Adrenal gland (tissue), 12 donors: ENCODE measurements around the gene DMD. TPM values are rescaled to one million over a fixed set of nuclear protein-coding genes. Genes with fewer than 3 reads are reported as not detected.
A peak's percentile ranks its signal among the peaks of the same experiment; 100 is the strongest.

Experiments
- DNase-seq, 7 donors: peaks; one replicate each; pipeline ENCODE4 v3.0.0-alpha.2; 2019 to 2020
- H3K27ac ChIP-seq, 5 donors: fragments of 200-600 bp; sonication (generic) in 4 of 5; 1 replicate in 3 of 5; 2 replicates in 2 of 5; pipeline versions ENCODE4 v1.5.1 to v1.8.0; 2016 to 2020; ENCODE audit warnings: mild to moderate bottlenecking in 1 of 5
- H3K27me3 ChIP-seq: fragments of 200-600 bp; 2 replicates; pipeline ENCODE4 v1.8.0; 2021
- H3K36me3 ChIP-seq, 2 donors: fragments of 200-600 bp; replicated peaks in 1 of 2; 1 replicate in 1 of 2; 2 replicates in 1 of 2; pipeline versions ENCODE4 v1.5.1 to v1.8.0; 2018 to 2022
- H3K4me1 ChIP-seq, 2 donors: fragments of 200-600 bp; replicated peaks in 1 of 2; 1 replicate in 1 of 2; 2 replicates in 1 of 2; pipeline versions ENCODE4 v1.5.1 to v1.8.0; 2018 to 2021
- H3K4me3 ChIP-seq, 4 donors: fragments of 200-600 bp; sonication (generic) in 3 of 4; one replicate each; pipeline ENCODE4 v1.5.1; 2016 to 2018
- H3K9me3 ChIP-seq, 3 donors: fragments of 200-600 bp; sonication (generic) in 1 of 3; replicated peaks in 1 of 3; 1 replicate in 2 of 3; 2 replicates in 1 of 3; pipeline versions ENCODE4 v1.5.1 to v1.8.0; 2016 to 2021
- POLR2A ChIP-seq, 2 donors: fragments of 450-650 bp; IDR thresholded peaks; one replicate each; pipeline ENCODE4 v1.6.1; 2017; ENCODE audit warnings: antibody characterized with exemption in 2 of 2, mild to moderate bottlenecking in 2 of 2, moderate library complexity in 1 of 2
- WGBS, 4 donors: extraction: QIAGEN DNeasy Blood & Tissue Kit in 2 of 4; methylation state at CpG; one replicate each; pipeline versions ENCODE4 v1.1.5 to v1.1.7; 2013 to 2017; 5-methylcytosine and 5-hydroxymethylcytosine counted together
- intact Hi-C, 2 donors: fragments of 100-400 bp; cut with DNase I; formaldehyde crosslinking; loops; one replicate each; pipeline versions ENCODE4 v1.14.1 to v1.15.0; 2022 to 2023
- polyA plus RNA-seq, 3 donors: library from polyadenylated mRNA; stranded (reverse); fragments of 200-250 nt in 2 of 3; fragments of 350-450 nt in 1 of 3; fragmentation: Illumina TruSeq in 1 of 3; extraction: RNeasy Lipid Tissue Mini Kit (QIAGEN cat#74804) in 1 of 3; gene quantifications; one replicate each; pipeline ENCODE4 v1.2.3, GENCODE V29; 2013 to 2014
- total RNA-seq, 9 donors: library from RNA; depleted of rRNA in 4 of 9; stranded (reverse); fragments of >200 nt in 4 of 9; fragments of 120-200 nt in 1 of 9; fragmentation: NEBNext Ultra II Directional in 1 of 9; extraction: Animal tissue kit (Norgen Biotek cat#: 25700) in 1 of 9; gene quantifications; one replicate each; pipeline versions ENCODE4 v1.1.0 to v1.2.4, GENCODE V29; 2013 to 2023
- TF ChIP-seq, protein P1 (sequence below), 6 experiments: fragments of 450-650 bp in 4 of 6; fragments of 200-600 bp in 2 of 6; sonication (generic) in 1 of 6; IDR thresholded peaks; 1 replicate in 5 of 6; 2 replicates in 1 of 6; pipeline versions ENCODE4 v1.5.1 to v1.8.0; 2016 to 2021; ENCODE audit warnings: antibody characterized with exemption in 6 of 6, mild to moderate bottlenecking in 2 of 6, moderate library complexity in 1 of 6
- donor health status: healthy with polysubstance abuse.
- donor health status: Bipolar disorder and iron deficiency.
- donor health status: DM: yes; HTN: yes; CAD: no.
- donor health status: DM: no; HTN: no; CAD: no.
- donor health status: DM: no; HTN: no; CAD: no.
- donor health status: DM: yes; HTN: yes; CAD: no.

The DMD gene
- total and polyA plus RNA-seq, 12 donors: 14.6 to 89.7 (median 36.2) TPM

DNA sequence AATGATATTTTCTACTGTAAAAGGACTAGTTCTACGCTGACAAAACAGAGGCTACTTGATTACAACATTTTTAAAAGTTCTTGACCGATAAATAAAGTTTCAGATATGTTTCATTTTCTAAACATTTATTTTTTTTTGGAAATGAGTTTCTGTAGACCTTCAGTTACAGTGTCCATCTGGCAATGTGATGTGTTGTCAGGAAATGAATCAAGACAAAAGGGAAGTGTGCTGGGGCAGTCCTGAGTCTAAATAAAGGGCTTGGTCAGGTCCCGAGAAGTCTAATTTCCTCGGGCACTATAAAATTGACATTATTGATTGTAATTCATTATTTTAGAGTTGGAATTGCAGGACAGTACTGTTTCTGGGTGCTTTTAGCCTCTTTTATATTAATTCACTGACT is 2082.5 kb downstream of the DMD start:
- no peak for DNase-seq
- H3K4me3 ChIP-seq: no peak overlapping the region
- no peaks in the 10 kb centered on the region for H3K27me3 ChIP-seq
- no peak for TF ChIP-seq POLR2A (IDR thresholded peaks at IDR 0.05)
- TF ChIP-seq, protein P1, sequence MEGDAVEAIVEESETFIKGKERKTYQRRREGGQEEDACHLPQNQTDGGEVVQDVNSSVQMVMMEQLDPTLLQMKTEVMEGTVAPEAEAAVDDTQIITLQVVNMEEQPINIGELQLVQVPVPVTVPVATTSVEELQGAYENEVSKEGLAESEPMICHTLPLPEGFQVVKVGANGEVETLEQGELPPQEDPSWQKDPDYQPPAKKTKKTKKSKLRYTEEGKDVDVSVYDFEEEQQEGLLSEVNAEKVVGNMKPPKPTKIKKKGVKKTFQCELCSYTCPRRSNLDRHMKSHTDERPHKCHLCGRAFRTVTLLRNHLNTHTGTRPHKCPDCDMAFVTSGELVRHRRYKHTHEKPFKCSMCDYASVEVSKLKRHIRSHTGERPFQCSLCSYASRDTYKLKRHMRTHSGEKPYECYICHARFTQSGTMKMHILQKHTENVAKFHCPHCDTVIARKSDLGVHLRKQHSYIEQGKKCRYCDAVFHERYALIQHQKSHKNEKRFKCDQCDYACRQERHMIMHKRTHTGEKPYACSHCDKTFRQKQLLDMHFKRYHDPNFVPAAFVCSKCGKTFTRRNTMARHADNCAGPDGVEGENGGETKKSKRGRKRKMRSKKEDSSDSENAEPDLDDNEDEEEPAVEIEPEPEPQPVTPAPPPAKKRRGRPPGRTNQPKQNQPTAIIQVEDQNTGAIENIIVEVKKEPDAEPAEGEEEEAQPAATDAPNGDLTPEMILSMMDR (IDR thresholded peaks at IDR 0.05): no peak
- H3K36me3 ChIP-seq: no peaks in the 10 kb centered on the region
- 59 to 80% (median 74%) methylated on average over 4 of the region's 4 CpGs for WGBS, 4 donors
- no peaks in the 10 kb centered on the region for H3K9me3 ChIP-seq
- intact Hi-C loops: no loop called here
- no peaks in the 10 kb centered on the region for H3K4me1 ChIP-seq
- H3K27ac ChIP-seq: no peak overlapping the region

DNA sequence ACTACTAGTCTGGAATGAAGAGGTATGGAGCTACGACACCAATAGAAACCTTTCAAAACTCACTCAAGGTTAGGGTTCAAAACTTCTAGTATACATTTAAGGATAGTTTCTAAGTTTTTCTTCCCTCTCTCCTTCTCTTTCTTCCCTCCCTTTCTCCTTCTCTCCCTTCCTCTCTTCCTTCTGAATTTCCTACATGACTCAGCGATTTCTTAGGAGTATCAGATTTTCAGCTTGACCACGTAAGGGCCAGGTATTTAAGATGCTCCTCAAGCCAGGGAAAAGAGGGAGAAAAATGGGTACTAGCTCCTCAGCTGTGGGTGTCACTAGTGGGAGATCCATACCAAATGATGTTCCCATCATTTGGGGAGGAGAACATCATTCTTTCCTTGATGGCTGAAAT is 2083.6 kb downstream of the DMD start:
- Histone ChIP-seq H3K36me3 (no peaks in the 10 kb centered on the region), H3K9me3 (no peaks in the 10 kb centered on the region), H3K4me3 (no peak overlapping the region), H3K27me3 (no peaks in the 10 kb centered on the region), H3K27ac (no peak overlapping the region), H3K4me1 (no peaks in the 10 kb centered on the region)
- intact Hi-C loops: no loop called here
- 73 to 99% (median 81%) methylated on average over 3 of the region's 3 CpGs for WGBS, 4 donors
- no peak for DNase-seq
- TF ChIP-seq, protein P1 (IDR thresholded peaks at IDR 0.05): no peak
- no peak for TF ChIP-seq POLR2A (IDR thresholded peaks at IDR 0.05)

DNA sequence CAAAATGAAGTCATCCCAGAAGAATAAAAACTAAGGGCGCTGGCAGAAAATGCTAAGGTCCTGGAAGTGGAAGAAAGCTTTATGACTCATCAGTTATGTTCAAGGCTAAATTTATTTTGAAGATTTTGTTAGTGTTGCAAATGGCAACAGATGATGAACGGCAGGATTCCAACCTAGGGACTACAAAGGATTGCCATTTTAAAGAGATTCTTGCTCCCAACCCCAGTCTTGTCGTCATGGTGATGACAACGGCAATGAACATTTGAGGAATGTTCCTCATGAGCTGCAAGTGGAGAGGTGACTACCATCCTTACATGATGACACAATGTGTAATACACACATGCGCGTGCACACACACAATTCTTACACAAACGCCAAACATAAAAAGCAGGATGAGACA is 2085.1 kb downstream of the DMD start:
- WGBS, 4 donors: 43 to 67% (median 58%) methylated on average over 7 of the region's 7 CpGs
- no peaks in the 10 kb centered on the region for H3K9me3 ChIP-seq
- no peaks in the 10 kb centered on the region for H3K4me1 ChIP-seq
- peak; percentile 25 to 64 (median 55) for DNase-seq
- no peaks in the 10 kb centered on the region for H3K36me3 ChIP-seq
- H3K27ac ChIP-seq: peak overlapping the region in 2 of 5 donors; percentile 37 to 46
- H3K4me3 ChIP-seq: no peak overlapping the region
- TF ChIP-seq, protein P1 (IDR thresholded peaks at IDR 0.05): no peak
- TF ChIP-seq POLR2A (IDR thresholded peaks at IDR 0.05): no peak
- intact Hi-C loops: no loop called here
- H3K27me3 ChIP-seq: no peaks in the 10 kb centered on the region

DNA sequence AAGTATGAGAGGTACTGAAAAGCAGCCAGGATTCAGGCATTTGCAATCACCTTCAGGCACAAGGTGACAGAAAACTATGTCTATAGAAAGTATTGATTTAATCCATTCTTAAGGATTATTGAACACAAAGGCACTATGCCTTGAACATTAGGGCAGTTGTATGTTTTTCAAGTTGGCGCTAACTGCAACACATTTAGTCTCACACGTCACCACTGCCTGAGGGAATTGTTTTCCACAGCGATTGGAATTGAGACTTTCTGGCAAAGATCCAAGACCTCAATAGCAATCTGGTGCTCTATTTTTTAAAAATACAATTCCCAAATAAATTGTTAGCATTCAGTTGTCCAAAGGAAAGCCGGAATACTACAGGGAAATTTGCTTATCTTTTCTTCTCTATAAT is 2086.8 kb downstream of the DMD start:
- WGBS, 4 donors: 58 to 64% (median 59%) methylated on average over 4 of the region's 4 CpGs
- Histone ChIP-seq H3K27ac (no peak overlapping the region), H3K27me3 (no peaks in the 10 kb centered on the region), H3K9me3 (no peaks in the 10 kb centered on the region), H3K4me3 (no peak overlapping the region), H3K36me3 (no peaks in the 10 kb centered on the region), H3K4me1 (no peaks in the 10 kb centered on the region)
- DNase-seq: no peak
- intact Hi-C loops: no loop called here
- TF ChIP-seq POLR2A (IDR thresholded peaks at IDR 0.05): no peak
- TF ChIP-seq, protein P1 (IDR thresholded peaks at IDR 0.05): no peak
